ENCODE results near the gene TMBIM1. TPM values are rescaled to one million over a fixed set of nuclear protein-coding genes. Genes with fewer than 3 reads are reported as not detected.

Gene TMBIM1
- total and polyA plus RNA-seq, 9 of the 15 experiments (the other 6 are each of a cell fraction or from before 2014, with no cell fraction given): 14.2 to 105 (median 47.0) TPM

DNA sequence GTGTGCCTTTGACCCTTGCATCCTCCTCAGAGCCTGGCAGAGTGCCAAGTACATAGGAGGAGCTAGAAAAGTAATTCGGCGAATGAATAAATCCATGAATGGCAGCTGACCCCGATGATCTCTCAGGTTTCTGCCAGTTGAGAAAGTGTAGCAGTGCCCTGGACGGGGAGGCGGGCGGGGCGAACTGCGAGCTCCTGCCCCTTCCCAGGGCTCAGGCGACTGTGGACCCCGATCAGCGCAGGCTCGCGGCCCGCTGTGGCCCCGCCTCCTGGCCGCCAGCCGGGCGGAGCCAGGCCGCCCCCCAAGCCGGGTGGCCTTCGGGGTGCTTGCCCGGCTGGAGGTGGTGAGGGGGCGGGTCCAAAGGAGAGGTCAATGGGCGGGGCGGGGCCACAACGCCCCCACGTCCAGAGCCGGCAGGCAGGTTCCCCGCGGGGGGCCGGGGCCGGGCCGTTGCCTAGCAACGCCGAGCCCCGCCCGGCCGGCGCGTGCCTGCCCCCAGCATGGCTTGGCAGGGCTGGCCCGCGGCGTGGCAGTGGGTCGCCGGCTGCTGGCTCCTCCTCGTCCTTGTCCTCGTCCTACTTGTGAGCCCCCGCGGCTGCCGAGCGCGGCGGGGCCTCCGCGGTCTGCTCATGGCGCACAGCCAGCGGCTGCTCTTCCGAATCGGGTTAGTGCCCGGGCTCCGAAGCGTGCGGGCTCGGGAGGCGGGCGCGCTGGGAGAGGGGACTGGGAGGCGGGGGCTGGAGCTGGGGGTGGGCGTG lies 30.6 kb upstream of the TMBIM1 start (continued):
- TF ChIP-seq, protein P1, sequence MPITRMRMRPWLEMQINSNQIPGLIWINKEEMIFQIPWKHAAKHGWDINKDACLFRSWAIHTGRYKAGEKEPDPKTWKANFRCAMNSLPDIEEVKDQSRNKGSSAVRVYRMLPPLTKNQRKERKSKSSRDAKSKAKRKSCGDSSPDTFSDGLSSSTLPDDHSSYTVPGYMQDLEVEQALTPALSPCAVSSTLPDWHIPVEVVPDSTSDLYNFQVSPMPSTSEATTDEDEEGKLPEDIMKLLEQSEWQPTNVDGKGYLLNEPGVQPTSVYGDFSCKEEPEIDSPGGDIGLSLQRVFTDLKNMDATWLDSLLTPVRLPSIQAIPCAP (CRISPR knock-in tag; IDR thresholded peaks at IDR 0.05; ENCODE audit: borderline replicate concordance): no peak
- TF ChIP-seq MAZ (CRISPR knock-in tag; conservative IDR thresholded peaks at IDR 0.05 in 1 of 2, IDR thresholded peaks at IDR 0.05 in 1 of 2) (peak in 1 of 2 experiments; percentile 73; a peak in 1 of 4 replicates), DMBX1 (CRISPR knock-in tag; IDR thresholded peaks at IDR 0.05; ENCODE audit: borderline replicate concordance) (no peak), FUS (optimal IDR thresholded peaks at IDR 0.05; ENCODE audit: low read depth, low read length) (peak; percentile 19), STAG1 (CRISPR knock-in tag; IDR thresholded peaks at IDR 0.05; ENCODE audit: borderline replicate concordance) (no peak), U2AF1 (optimal IDR thresholded peaks at IDR 0.05; ENCODE audit: low read depth, low read length) (no peak), HDAC6 (IDR thresholded peaks at IDR 0.05; ENCODE audit: low read depth, low read length) (no peak), RUNX1 (IDR thresholded peaks at IDR 0.05; ENCODE audit: low read depth) (no peak), MYBL2 (IDR thresholded peaks at IDR 0.05; ENCODE audit: low read depth) (no peak), MYBL2 (CRISPR knock-in tag; IDR thresholded peaks at IDR 0.05; ENCODE audit: borderline replicate concordance) (no peak), CBX1 (IDR thresholded peaks at IDR 0.05; ENCODE audit: low read depth) (no peak), ATF1 (CRISPR knock-in tag; IDR thresholded peaks at IDR 0.05) (no peak), ATF1 (tag; IDR thresholded peaks at IDR 0.05) (no peak), SMARCB1 (IDR thresholded peaks at IDR 0.05; ENCODE audit: insufficient read length, low read depth) (no peak), PML (IDR thresholded peaks at IDR 0.05; ENCODE audit: low read length) (no peak), TOE1 (IDR thresholded peaks at IDR 0.05; ENCODE audit: borderline replicate concordance) (no peak), TOE1 (CRISPR knock-in tag; IDR thresholded peaks at IDR 0.05; ENCODE audit: borderline replicate concordance, low read depth) (no peak), KDM1A (IDR thresholded peaks at IDR 0.05) (no peak), RFX7 (CRISPR knock-in tag; IDR thresholded peaks at IDR 0.05) (no peak), DIDO1 (tag; IDR thresholded peaks at IDR 0.05; ENCODE audit: low read depth) (no peak), KLF1 (tag; IDR thresholded peaks at IDR 0.05) (0 out of 2 replicates have a peak, but pooled peaks have one; percentile 45)
- TF ChIP-seq, protein P2, sequence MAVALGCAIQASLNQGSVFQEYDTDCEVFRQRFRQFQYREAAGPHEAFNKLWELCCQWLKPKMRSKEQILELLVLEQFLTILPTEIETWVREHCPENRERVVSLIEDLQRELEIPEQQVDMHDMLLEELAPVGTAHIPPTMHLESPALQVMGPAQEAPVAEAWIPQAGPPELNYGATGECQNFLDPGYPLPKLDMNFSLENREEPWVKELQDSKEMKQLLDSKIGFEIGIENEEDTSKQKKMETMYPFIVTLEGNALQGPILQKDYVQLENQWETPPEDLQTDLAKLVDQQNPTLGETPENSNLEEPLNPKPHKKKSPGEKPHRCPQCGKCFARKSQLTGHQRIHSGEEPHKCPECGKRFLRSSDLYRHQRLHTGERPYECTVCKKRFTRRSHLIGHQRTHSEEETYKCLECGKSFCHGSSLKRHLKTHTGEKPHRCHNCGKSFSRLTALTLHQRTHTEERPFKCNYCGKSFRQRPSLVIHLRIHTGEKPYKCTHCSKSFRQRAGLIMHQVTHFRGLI (CRISPR knock-in tag; IDR thresholded peaks at IDR 0.05): no peak
- TF ChIP-seq, protein P3, sequence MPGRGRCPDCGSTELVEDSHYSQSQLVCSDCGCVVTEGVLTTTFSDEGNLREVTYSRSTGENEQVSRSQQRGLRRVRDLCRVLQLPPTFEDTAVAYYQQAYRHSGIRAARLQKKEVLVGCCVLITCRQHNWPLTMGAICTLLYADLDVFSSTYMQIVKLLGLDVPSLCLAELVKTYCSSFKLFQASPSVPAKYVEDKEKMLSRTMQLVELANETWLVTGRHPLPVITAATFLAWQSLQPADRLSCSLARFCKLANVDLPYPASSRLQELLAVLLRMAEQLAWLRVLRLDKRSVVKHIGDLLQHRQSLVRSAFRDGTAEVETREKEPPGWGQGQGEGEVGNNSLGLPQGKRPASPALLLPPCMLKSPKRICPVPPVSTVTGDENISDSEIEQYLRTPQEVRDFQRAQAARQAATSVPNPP (IDR thresholded peaks at IDR 0.05; ENCODE audit: borderline replicate concordance, insufficient read depth, insufficient read length): no peak
- TF ChIP-seq, protein P4, sequence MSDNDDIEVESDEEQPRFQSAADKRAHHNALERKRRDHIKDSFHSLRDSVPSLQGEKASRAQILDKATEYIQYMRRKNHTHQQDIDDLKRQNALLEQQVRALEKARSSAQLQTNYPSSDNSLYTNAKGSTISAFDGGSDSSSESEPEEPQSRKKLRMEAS (CRISPR knock-in tag; IDR thresholded peaks at IDR 0.05): no peak
- TF ChIP-seq, protein P5, sequence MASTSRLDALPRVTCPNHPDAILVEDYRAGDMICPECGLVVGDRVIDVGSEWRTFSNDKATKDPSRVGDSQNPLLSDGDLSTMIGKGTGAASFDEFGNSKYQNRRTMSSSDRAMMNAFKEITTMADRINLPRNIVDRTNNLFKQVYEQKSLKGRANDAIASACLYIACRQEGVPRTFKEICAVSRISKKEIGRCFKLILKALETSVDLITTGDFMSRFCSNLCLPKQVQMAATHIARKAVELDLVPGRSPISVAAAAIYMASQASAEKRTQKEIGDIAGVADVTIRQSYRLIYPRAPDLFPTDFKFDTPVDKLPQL (IDR thresholded peaks at IDR 0.05; ENCODE audit: extremely low read depth, insufficient read length): no peak
